Measurements from ENCODE around the gene MPZL1. TPM values are rescaled to one million over a fixed set of nuclear protein-coding genes. Genes with fewer than 3 reads are reported as not detected.

Gene MPZL1
- total and polyA plus RNA-seq, 2 donors (not counting 3 experiments of a cell fraction or from before 2014, with no cell fraction given), result 41.7 to 99.1 TPM

DNA sequence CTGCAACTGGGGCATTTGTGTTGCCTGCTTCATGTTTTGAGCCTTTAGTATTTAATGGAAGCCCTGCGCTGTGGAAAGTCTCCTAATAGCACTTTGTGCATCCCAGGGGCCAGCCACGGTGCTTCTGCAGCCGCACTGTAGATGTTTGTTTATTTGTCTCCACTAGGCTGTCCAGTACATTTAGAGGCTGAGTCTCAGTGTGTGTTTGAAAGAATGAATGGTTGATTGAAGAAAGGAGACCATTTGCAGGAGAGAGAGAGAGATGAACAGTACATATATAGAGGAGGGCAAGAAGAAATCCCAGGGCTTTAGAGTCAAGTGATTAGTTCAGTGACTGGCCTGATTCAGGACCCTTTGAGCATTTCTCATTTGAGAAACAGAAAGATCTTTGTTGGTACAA, 33.9 kb downstream of the MPZL1 start:
- CTCF ChIA-PET, result no interaction called here

More for the DNA sequence above, 33.9 kb downstream of the MPZL1 start:
- no peaks in the 10 kb centered on the region for H3K9me1 ChIP-seq (replicated peaks; ENCODE audit: control insufficient read depth, extremely low read depth, insufficient read depth, low read length)
- H3K79me2 ChIP-seq (ENCODE audit: control insufficient read depth, insufficient read depth, low read length), result peaks cover 35% of the 10 kb centered on the region
- no peaks in the 10 kb centered on the region for H3K36me3 ChIP-seq (ENCODE audit: control insufficient read depth in 2 of 2, extremely low read depth in 1 of 2, insufficient read depth in 2 of 2, low read length in 2 of 2)
- BruUV-seq (replicated peaks), result no TSS peak
- H2AFZ ChIP-seq (ENCODE audit: low read depth, low read length), result no peak overlapping the region
- H3K27me3 ChIP-seq (ENCODE audit: control insufficient read depth in 2 of 2, insufficient read depth in 2 of 2, low read length in 2 of 2), result no peaks in the 10 kb centered on the region
- DNase-seq (ENCODE audit: low read depth, low spot score) (no peak), FAIRE-seq (no peak)
- dilution Hi-C loops (cut with MboI; ENCODE audit: extremely low pct_ligation_motif_present, low sequenced_read_pairs) (no loop called here), intact Hi-C loops (cut with micrococcal nuclease) (no loop called here)
- POLR2A ChIA-PET, result no interaction called here
- no peaks in the 10 kb centered on the region for H3K9me3 ChIP-seq (replicated peaks; ENCODE audit: control insufficient read depth, insufficient read depth, low read length)
- H3K4me3 ChIP-seq (replicated peaks in 1 of 3; ENCODE audit: insufficient read depth in 1 of 3, low read depth in 1 of 3, low read length in 3 of 3), result no peak overlapping the region
- H3K4me1 ChIP-seq (ENCODE audit: control insufficient read depth, extremely low read depth, insufficient read depth, low read length), result peaks cover 2% of the 10 kb centered on the region
- H4K20me1 ChIP-seq (replicated peaks; ENCODE audit: control insufficient read depth, extremely low read depth, insufficient read depth, low read length), result no peaks in the 10 kb centered on the region
- TF ChIP-seq POLR2AphosphoS5 (IDR thresholded peaks at IDR 0.05; ENCODE audit: insufficient read depth, low read depth, low read length) (no peak), CTCF (IDR thresholded peaks at IDR 0.05; ENCODE audit: extremely low read depth in 1 of 2, insufficient read depth in 1 of 2, low read depth in 1 of 2, low read length in 2 of 2) (no peak), GATA2 (IDR thresholded peaks at IDR 0.05; ENCODE audit: insufficient read depth, insufficient read length, low read depth, low read length) (no peak), POLR2A (IDR thresholded peaks at IDR 0.05; ENCODE audit: low read depth, low read length) (no peak), MYC (IDR thresholded peaks at IDR 0.05; ENCODE audit: low read depth, low read length) (no peak), FOS (IDR thresholded peaks at IDR 0.05; ENCODE audit: borderline replicate concordance, insufficient read depth, low read length) (no peak), JUN (IDR thresholded peaks at IDR 0.05; ENCODE audit: borderline replicate concordance, insufficient read depth, insufficient read length, low read depth) (no peak), EZH2 (IDR thresholded peaks at IDR 0.05; ENCODE audit: borderline replicate concordance, low read depth, low read length, severe bottlenecking) (no peak)
- TF ChIP-seq, protein P1, sequence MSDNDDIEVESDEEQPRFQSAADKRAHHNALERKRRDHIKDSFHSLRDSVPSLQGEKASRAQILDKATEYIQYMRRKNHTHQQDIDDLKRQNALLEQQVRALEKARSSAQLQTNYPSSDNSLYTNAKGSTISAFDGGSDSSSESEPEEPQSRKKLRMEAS (IDR thresholded peaks at IDR 0.05; ENCODE audit: insufficient read depth, insufficient read length), result no peak
- H3K4me2 ChIP-seq (ENCODE audit: insufficient read depth, low read length), result no peak overlapping the region
- H3K9ac ChIP-seq (replicated peaks; ENCODE audit: extremely low read depth, insufficient read depth, low read length), result no peak overlapping the region
- no peak overlapping the region for H3K27ac ChIP-seq (ENCODE audit: insufficient read depth, low read depth, low read length)
